GM12878 (cell line): ENCODE data around the gene UNC45B. TPM values are rescaled to one million over a fixed set of nuclear protein-coding genes. Genes with fewer than 3 reads are reported as not detected.

ENCODE experiments used
- ATAC-seq: fragments of 200-7000 bp; cut with Tn5 transposase; 3 replicates; pipeline ENCODE4 v1.9.1; 2020; ENCODE audit warnings: mild to moderate bottlenecking, moderate library complexity
- BruUV-seq: library from RNA; stranded (reverse); fragments of 400-500 nt; replicated peaks from 2 replicates; lab custom pipeline; 2021; lab: Mats Ljungman, UMichigan
- CTCF ChIA-PET: fragments of 300-600 bp; sonication (Branson Sonifier 250); formaldehyde crosslinking; extraction: SDS; loops from one replicate; lab custom pipeline; 2021; ENCODE audit warnings: inconsistent platforms; lab: Yijun Ruan, JAX
- POLR2A ChIA-PET: fragments of 350-600 bp; formaldehyde crosslinking; extraction: SDS; loops from one replicate; lab custom pipeline; 2021; ENCODE audit warnings: inconsistent platforms; lab: Charles Lee
- RAD21 ChIA-PET: fragments of 300-600 bp; sonication (Branson Sonifier 250); formaldehyde crosslinking; loops from one replicate; lab custom pipeline; 2023; ENCODE audit warnings: antibody characterized with exemption; ENCODE audit not compliant: unreplicated experiment; lab: Charles Lee
- SMC1A ChIA-PET: fragments of 300-600 bp; sonication (Branson Sonifier 250); formaldehyde crosslinking; loops from one replicate; lab custom pipeline; 2023; ENCODE audit not compliant: unreplicated experiment, uncharacterized antibody; lab: Charles Lee
- DNase-seq: peaks from one replicate; pipeline ENCODE4 v3.0.0-alpha.2; 2011; ENCODE audit warnings: low read depth, low spot score
- FAIRE-seq: peaks from 3 replicates; lab custom pipeline; 2011; peaks lifted over from hg19 to GRCh38; lab: Jason Lieb, UNC
- H2AFZ ChIP-seq: 2 replicates; pipeline ENCODE4 v1.6.0; 2011; ENCODE audit warnings: low read depth, low read length, control low read depth; ENCODE audit not compliant: control insufficient read depth
- H3K27ac ChIP-seq: 2 replicates; pipeline ENCODE4 v1.5.1; 2011; ENCODE audit warnings: control low read depth; ENCODE audit not compliant: control insufficient read depth, insufficient read depth
- H3K27me3 ChIP-seq, 2 experiments: replicated peaks in 1 of 2; 2 replicates each; pipeline versions ENCODE4 v1.6.0 to v1.6.1; 2011; ENCODE audit warnings: low read length in 1 of 2; ENCODE audit not compliant: control insufficient read depth in 2 of 2, insufficient read depth in 2 of 2
- H3K36me3 ChIP-seq, 2 experiments: 2 replicates each; pipeline ENCODE4 v1.5.1; 2011; ENCODE audit warnings: low read length in 1 of 2; ENCODE audit not compliant: control insufficient read depth in 2 of 2, insufficient read depth in 2 of 2
- H3K4me1 ChIP-seq: 2 replicates; pipeline ENCODE4 v1.6.1; 2011; ENCODE audit warnings: mild to moderate bottlenecking, low read length, moderate library complexity, mixed read lengths; ENCODE audit not compliant: control insufficient read depth, insufficient read depth
- H3K4me2 ChIP-seq: 2 replicates; pipeline ENCODE4 v1.6.0; 2011; ENCODE audit warnings: control low read depth; ENCODE audit not compliant: control insufficient read depth, insufficient read depth
- H3K4me3 ChIP-seq: fragments of 200-600 bp; sonication (generic); 2 replicates; pipeline ENCODE4 v1.5.1; 2016
- H3K79me2 ChIP-seq: 2 replicates; pipeline ENCODE4 v1.6.0; 2011; ENCODE audit warnings: low read length; ENCODE audit not compliant: control insufficient read depth, insufficient read depth
- H3K9ac ChIP-seq: 2 replicates; pipeline ENCODE4 v1.8.0; 2011; ENCODE audit warnings: low read length, control low read depth, mixed read lengths; ENCODE audit not compliant: control insufficient read depth, insufficient read depth
- H3K9me3 ChIP-seq: replicated peaks from 3 replicates; pipeline ENCODE4 v1.5.1; 2011; ENCODE audit warnings: mild to moderate bottlenecking, low read length; ENCODE audit not compliant: control insufficient read depth, insufficient read depth
- H4K20me1 ChIP-seq: 2 replicates; pipeline ENCODE4 v1.6.0; 2011; ENCODE audit not compliant: control insufficient read depth, insufficient read depth
- HDAC2 ChIP-seq: fragments of 200-600 bp; sonication (generic); IDR thresholded peaks from 2 replicates; pipeline ENCODE4 v1.6.1; 2017
- KAT2A ChIP-seq: conservative IDR thresholded peaks from 2 replicates; pipeline ENCODE4 v1.6.1; 2011; ENCODE audit warnings: low read depth, low read length; ENCODE audit not compliant: control insufficient read depth
- WGBS: methylation state at CpG from one replicate; pipeline ENCODE4 v1.1.6; 2016; ENCODE audit warnings: low lambda C conversion rate; ENCODE audit not compliant: insufficient replicate concordance, insufficient coverage; ENCODE audit errors: missing lambda C conversion rate; 5-methylcytosine and 5-hydroxymethylcytosine counted together
- in situ Hi-C: fragments of 300-500 bp; cut with MboI; formaldehyde crosslinking; loops from 9 replicates; pipeline ENCODE4 v1.14.3; 2018; ENCODE audit warnings: mixed read lengths
- intact Hi-C: fragments of 100-400 bp; cut with micrococcal nuclease; formaldehyde crosslinking; loops from one replicate; pipeline ENCODE4 v1.14.2; 2022; ENCODE audit not compliant: unreplicated experiment
- polyA plus RNA-seq, 11 experiments: library from polyadenylated mRNA; depleted of rRNA in 4 of 11; unstranded in 6 of 11; stranded (reverse) in 5 of 11; fragments of >200 nt; fragmentation: Nextera tagmentation in 4 of 11; fragmentation: Illumina TruSeq in 1 of 11; extraction: Ambion mirVana in 4 of 11; extraction: Trizol in 1 of 11; gene quantifications; 1 replicate in 1 of 11; 2 replicates in 10 of 11; pipeline versions ENCODE4 v1.2.1 to v1.2.3, GENCODE V29; 2011 to 2016; ENCODE audit warnings: inconsistent platforms in 2 of 11, missing spikeins in 2 of 11, low read depth in 1 of 11
- total RNA-seq, 4 experiments: library from RNA; depleted of rRNA in 3 of 4; stranded (reverse); fragments of >200 nt in 3 of 4; fragmentation: Illumina TruSeq in 1 of 4; extraction: Trizol in 1 of 4; gene quantifications; 2 replicates each; pipeline versions ENCODE4 v1.2.1 to v1.2.3, GENCODE V29; 2013 to 2021
- TF ChIP-seq, protein P1 (sequence below): fragments of 450-650 bp; IDR thresholded peaks from 2 replicates; pipeline ENCODE4 v1.6.1; 2018; ENCODE audit warnings: mild to moderate bottlenecking, low read depth, moderate library complexity; ENCODE audit not compliant: partially characterized antibody

Gene UNC45B
- total and polyA plus RNA-seq, 10 of the 15 experiments (the other 5 are each of a cell fraction or from before 2014, with no cell fraction given): 0.03 TPM; not detected in 9

DNA sequence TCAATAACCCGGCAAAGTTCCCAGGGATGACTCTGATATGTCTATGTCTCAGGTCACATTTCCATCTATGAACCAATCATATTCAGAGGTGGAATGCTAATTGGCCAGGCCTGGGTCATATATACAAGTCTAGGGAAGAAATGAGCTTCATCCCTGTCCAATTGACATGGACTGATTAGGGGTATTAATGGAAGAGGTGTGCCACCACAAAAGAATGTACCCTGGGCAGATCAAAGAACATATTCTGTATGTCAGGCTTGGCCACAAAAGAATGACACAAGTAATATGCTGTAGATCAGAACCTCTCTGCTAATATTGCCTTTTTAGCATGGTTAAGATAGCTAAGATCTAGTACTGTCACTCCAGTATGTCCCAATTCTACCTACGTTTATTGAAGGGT is 39.9 kb downstream of the UNC45B start:
- ATAC-seq: no peak
- intact Hi-C loops (no loop called here), in situ Hi-C loops (no loop called here)
- no peaks in the 10 kb centered on the region for H4K20me1 ChIP-seq
- no peak for DNase-seq
- no peak overlapping the region for H3K4me3 ChIP-seq
- no TSS peak for BruUV-seq
- H2AFZ ChIP-seq: no peak overlapping the region
- no peak overlapping the region for H3K4me2 ChIP-seq
- H3K9me3 ChIP-seq: no peaks in the 10 kb centered on the region
- FAIRE-seq: no peak
- no peaks in the 10 kb centered on the region for H3K4me1 ChIP-seq
- TF ChIP-seq, protein P1, sequence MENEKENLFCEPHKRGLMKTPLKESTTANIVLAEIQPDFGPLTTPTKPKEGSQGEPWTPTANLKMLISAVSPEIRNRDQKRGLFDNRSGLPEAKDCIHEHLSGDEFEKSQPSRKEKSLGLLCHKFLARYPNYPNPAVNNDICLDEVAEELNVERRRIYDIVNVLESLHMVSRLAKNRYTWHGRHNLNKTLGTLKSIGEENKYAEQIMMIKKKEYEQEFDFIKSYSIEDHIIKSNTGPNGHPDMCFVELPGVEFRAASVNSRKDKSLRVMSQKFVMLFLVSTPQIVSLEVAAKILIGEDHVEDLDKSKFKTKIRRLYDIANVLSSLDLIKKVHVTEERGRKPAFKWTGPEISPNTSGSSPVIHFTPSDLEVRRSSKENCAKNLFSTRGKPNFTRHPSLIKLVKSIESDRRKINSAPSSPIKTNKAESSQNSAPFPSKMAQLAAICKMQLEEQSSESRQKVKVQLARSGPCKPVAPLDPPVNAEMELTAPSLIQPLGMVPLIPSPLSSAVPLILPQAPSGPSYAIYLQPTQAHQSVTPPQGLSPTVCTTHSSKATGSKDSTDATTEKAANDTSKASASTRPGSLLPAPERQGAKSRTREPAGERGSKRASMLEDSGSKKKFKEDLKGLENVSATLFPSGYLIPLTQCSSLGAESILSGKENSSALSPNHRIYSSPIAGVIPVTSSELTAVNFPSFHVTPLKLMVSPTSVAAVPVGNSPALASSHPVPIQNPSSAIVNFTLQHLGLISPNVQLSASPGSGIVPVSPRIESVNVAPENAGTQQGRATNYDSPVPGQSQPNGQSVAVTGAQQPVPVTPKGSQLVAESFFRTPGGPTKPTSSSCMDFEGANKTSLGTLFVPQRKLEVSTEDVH: no peak
- RAD21 ChIA-PET: no interaction called here
- CTCF ChIA-PET: no interaction called here
- no peaks in the 10 kb centered on the region for H3K79me2 ChIP-seq
- no peaks in the 10 kb centered on the region; a peak in 1 of 4 replicates for H3K27me3 ChIP-seq
- POLR2A ChIA-PET: no interaction called here
- H3K36me3 ChIP-seq: no peaks in the 10 kb centered on the region
- SMC1A ChIA-PET: interaction anchor here (1.1 kb wide), 1 partner anchor 18 kb away, joined by 3 read pairs; no protein-coding TSS in a partner anchor
- H3K9ac ChIP-seq: no peak overlapping the region
- no peak overlapping the region for H3K27ac ChIP-seq
- WGBS: 55% methylated on average over 2 of the region's 2 CpGs

DNA sequence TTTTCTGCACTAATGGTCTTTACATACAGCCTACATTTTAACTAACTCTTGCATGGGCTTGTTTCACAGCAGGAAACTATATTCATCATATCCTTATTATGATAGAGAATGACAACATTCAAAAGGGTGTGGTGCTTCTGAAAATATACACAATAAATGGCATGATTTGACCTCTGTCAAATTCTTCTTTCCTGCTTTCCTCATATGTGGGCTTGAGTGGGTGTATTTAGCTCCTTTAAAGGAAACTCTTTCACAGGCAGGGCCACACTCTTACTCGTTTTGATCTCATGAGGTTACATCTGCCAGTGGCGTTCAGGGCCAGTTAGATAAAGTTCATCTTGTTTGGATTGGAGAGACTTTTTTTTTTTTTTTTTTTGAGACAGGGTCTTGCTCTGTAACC is 40.5 kb downstream of the UNC45B start:
- H3K9me3 ChIP-seq: no peaks in the 10 kb centered on the region
- no TSS peak for BruUV-seq
- H3K36me3 ChIP-seq: no peaks in the 10 kb centered on the region
- H3K79me2 ChIP-seq: no peaks in the 10 kb centered on the region
- H2AFZ ChIP-seq: no peak overlapping the region
- H3K9ac ChIP-seq: no peak overlapping the region
- no peak overlapping the region for H3K27ac ChIP-seq
- ChIA-PET CTCF (interaction anchor here (1.1 kb wide), 1 partner anchor 15 kb away, joined by 3 read pairs; no protein-coding TSS in a partner anchor), POLR2A (no interaction called here), SMC1A (interaction anchor here (1.1 kb wide), 1 partner anchor 18 kb away, joined by 3 read pairs; no protein-coding TSS in a partner anchor), RAD21 (no interaction called here)
- WGBS: 2% methylated on average over 2 of the region's 2 CpGs
- in situ Hi-C loops (no loop called here), intact Hi-C loops (no loop called here)
- ATAC-seq (no peak), DNase-seq (no peak), FAIRE-seq (no peak)
- no peaks in the 10 kb centered on the region for H4K20me1 ChIP-seq
- no peaks in the 10 kb centered on the region for H3K4me1 ChIP-seq
- no peaks in the 10 kb centered on the region; a peak in 1 of 4 replicates for H3K27me3 ChIP-seq
- no peak overlapping the region for H3K4me3 ChIP-seq
- TF ChIP-seq HDAC2 (no peak), KAT2A (no peak)
- no peak overlapping the region for H3K4me2 ChIP-seq
